ENCODE data around the gene PCDHA1.
"Not testable (repeated sequence)": the region's sequence is repeated elsewhere in the genome, so short reads cannot be mapped to it uniquely, and the experiment has no call there.

Gene PCDHA1

GRCh38 chr5:140796072-140796717 lies 10.3 kb downstream of the PCDHA1 start:
- H3K4me3 ChIP-seq (ENCODE audit: low read length); H3K27me3 ChIP-seq (ENCODE audit: insufficient read depth, low read length); H3K4me1 ChIP-seq (ENCODE audit: insufficient read depth, low read length); H2AFZ ChIP-seq (ENCODE audit: low read depth, low read length); H3K36me3 ChIP-seq (ENCODE audit: insufficient read depth, low read length): not testable (repeated sequence)
- peaks cover 28% of the 10 kb centered on the region for H3K9me3 ChIP-seq (ENCODE audit: low read length)

- Histone ChIP-seq H3K27me3 (ENCODE audit: insufficient read depth, low read length) (no peaks in the 10 kb centered on the region), H3K4me3 (ENCODE audit: low read length) (no peak overlapping the region), H2AFZ (ENCODE audit: low read depth, low read length) (no peak overlapping the region), H3K4me1 (ENCODE audit: insufficient read depth, low read length) (no peaks in the 10 kb centered on the region), H3K36me3 (ENCODE audit: insufficient read depth, low read length) (peaks cover 2% of the 10 kb centered on the region), H3K9me3 (ENCODE audit: low read length) (peaks cover 29% of the 10 kb centered on the region)
Measured at GRCh38 chr5:140796718-140797095, 10.8 kb downstream of the PCDHA1 start.

- Histone ChIP-seq H3K9me3 (ENCODE audit: low read length) (peaks cover 36% of the 10 kb centered on the region), H3K4me1 (ENCODE audit: insufficient read depth, low read length) (no peaks in the 10 kb centered on the region), H2AFZ (ENCODE audit: low read depth, low read length) (no peak within 1 kb of the TSS), H3K36me3 (ENCODE audit: insufficient read depth, low read length) (peaks cover 4% of the 10 kb centered on the region), H3K27me3 (ENCODE audit: insufficient read depth, low read length) (no peaks in the 10 kb centered on the region), H3K4me3 (ENCODE audit: low read length) (no peak within 1 kb of the TSS)
Measured at GRCh38 chr5:140800816-140801493, 15.0 kb downstream of the PCDHA1 start, which contains the start of gene PCDHA3. Gene PCDHA3 (plus strand): TSS chr5:140801057.

DNA sequence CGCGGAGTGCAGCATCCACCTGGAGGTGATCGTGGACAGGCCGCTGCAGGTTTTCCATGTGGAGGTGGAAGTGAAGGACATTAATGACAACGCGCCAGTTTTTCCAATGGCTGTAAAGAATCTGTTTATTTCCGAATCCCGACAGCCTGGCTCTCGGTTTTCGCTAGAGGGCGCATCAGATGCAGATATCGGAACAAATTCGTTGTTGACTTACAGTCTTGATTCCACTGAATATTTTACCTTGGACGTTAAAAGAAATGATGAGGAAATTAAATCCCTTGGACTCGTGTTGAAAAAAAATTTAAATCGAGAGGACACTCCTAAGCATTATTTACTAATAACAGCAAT lies 15.5 kb downstream of the PCDHA1 start:
- Histone ChIP-seq H3K4me3 (ENCODE audit: low read length) (no peak overlapping the region), H3K36me3 (ENCODE audit: insufficient read depth, low read length) (peaks cover 4% of the 10 kb centered on the region), H3K9me3 (ENCODE audit: low read length) (peaks cover 32% of the 10 kb centered on the region), H3K27me3 (ENCODE audit: insufficient read depth, low read length) (no peaks in the 10 kb centered on the region), H3K4me1 (ENCODE audit: insufficient read depth, low read length) (no peaks in the 10 kb centered on the region), H2AFZ (ENCODE audit: low read depth, low read length) (no peak overlapping the region)

- peaks cover 27% of the 10 kb centered on the region for H3K9me3 ChIP-seq (ENCODE audit: low read length)
- not testable (repeated sequence) for H2AFZ ChIP-seq (ENCODE audit: low read depth, low read length); H3K4me3 ChIP-seq (ENCODE audit: low read length); H3K36me3 ChIP-seq (ENCODE audit: insufficient read depth, low read length); H3K27me3 ChIP-seq (ENCODE audit: insufficient read depth, low read length); H3K4me1 ChIP-seq (ENCODE audit: insufficient read depth, low read length)
Measured at GRCh38 chr5:140802381-140802780, 16.4 kb downstream of the PCDHA1 start.

- H3K4me1 ChIP-seq (ENCODE audit: insufficient read depth, low read length), result no peaks in the 10 kb centered on the region
- no peak overlapping the region for H3K4me3 ChIP-seq (ENCODE audit: low read length)
- peaks cover 27% of the 10 kb centered on the region for H3K9me3 ChIP-seq (ENCODE audit: low read length)
- H3K27me3 ChIP-seq (ENCODE audit: insufficient read depth, low read length), result no peaks in the 10 kb centered on the region
- no peak overlapping the region for H2AFZ ChIP-seq (ENCODE audit: low read depth, low read length)
- peaks cover 4% of the 10 kb centered on the region for H3K36me3 ChIP-seq (ENCODE audit: insufficient read depth, low read length)
Measured at GRCh38 chr5:140802781-140803271, 16.9 kb downstream of the PCDHA1 start.

GRCh38 chr5:140806834-140807775 lies 21.2 kb downstream of the PCDHA1 start, which contains the start of gene PCDHA4:
Gene PCDHA4 (plus strand): TSS chr5:140807068.
- peaks cover 15% of the 10 kb centered on the region for H3K36me3 ChIP-seq (ENCODE audit: insufficient read depth, low read length)
- H3K4me3 ChIP-seq (ENCODE audit: low read length), result peak within 1 kb of the TSS; percentile 90

GRCh38 chr5:140808241-140808888 lies 22.4 kb downstream of the PCDHA1 start:
- Histone ChIP-seq H3K4me3 (ENCODE audit: low read length) (peak overlapping the region; percentile 90), H3K36me3 (ENCODE audit: insufficient read depth, low read length) (peaks cover 15% of the 10 kb centered on the region), H3K9me3 (ENCODE audit: low read length) (peaks cover 17% of the 10 kb centered on the region)
- H3K27me3 ChIP-seq (ENCODE audit: insufficient read depth, low read length); H2AFZ ChIP-seq (ENCODE audit: low read depth, low read length); H3K4me1 ChIP-seq (ENCODE audit: insufficient read depth, low read length): not testable (repeated sequence)

More at GRCh38 chr5:140806834-140807775, 21.2 kb downstream of the PCDHA1 start, which contains the start of gene PCDHA4:
- Histone ChIP-seq H3K4me1 (ENCODE audit: insufficient read depth, low read length) (peaks cover 2% of the 10 kb centered on the region), H3K27me3 (ENCODE audit: insufficient read depth, low read length) (no peaks in the 10 kb centered on the region), H2AFZ (ENCODE audit: low read depth, low read length) (peak within 1 kb of the TSS; percentile 88), H3K9me3 (ENCODE audit: low read length) (peaks cover 30% of the 10 kb centered on the region)

- Histone ChIP-seq H3K9me3 (ENCODE audit: low read length) (peaks cover 20% of the 10 kb centered on the region), H3K4me1 (ENCODE audit: insufficient read depth, low read length) (peaks cover 2% of the 10 kb centered on the region), H3K36me3 (ENCODE audit: insufficient read depth, low read length) (peaks cover 16% of the 10 kb centered on the region), H2AFZ (ENCODE audit: low read depth, low read length) (no peak overlapping the region), H3K4me3 (ENCODE audit: low read length) (no peak overlapping the region), H3K27me3 (ENCODE audit: insufficient read depth, low read length) (no peaks in the 10 kb centered on the region)
Measured at GRCh38 chr5:140808889-140809291, 22.9 kb downstream of the PCDHA1 start.

DNA sequence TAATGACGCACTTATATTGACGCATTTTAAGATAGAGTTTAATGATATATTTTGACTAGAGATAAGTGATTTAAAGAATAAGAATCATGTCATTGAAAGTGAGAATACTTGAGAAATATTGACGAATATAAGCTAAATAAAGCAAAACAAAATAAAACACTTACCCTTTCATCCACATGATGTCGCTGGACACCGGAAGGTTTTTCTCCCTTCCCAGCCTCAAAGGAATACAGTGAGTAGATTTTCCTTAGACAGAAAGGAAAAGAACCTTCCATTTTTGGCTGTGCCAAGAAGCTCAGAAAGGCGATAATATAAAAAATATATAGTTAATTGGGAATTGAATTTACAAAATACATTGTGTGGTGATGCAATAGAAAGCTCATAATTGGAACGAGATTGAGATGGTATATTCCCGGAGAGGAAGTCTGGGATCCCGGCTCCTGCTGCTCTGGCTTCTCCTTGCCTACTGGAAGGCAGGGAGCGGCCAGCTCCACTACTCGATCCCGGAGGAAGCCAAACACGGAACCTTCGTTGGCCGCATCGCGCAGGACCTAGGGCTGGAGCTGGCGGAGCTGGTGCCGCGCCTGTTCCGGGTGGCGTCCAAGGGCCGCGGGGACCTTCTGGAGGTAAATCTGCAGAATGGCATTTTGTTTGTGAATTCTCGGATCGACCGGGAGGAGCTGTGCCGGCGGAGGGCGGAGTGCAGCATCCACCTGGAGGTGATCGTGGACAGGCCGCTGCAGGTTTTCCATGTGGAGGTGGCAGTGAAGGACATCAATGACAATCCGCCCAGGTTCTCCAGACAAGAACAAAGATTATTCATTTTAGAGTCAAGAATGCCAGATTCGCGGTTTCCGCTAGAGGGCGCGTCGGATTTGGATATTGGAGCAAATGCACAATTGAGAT lies 35.7 kb downstream of the PCDHA1 start, which contains the start of gene PCDHA5:
TSS of gene PCDHA5 (plus strand) at position 239 of the 906 bp plus-strand sequence.
- Histone ChIP-seq H3K27me3 (ENCODE audit: insufficient read depth, low read length) (no peaks in the 10 kb centered on the region), H3K4me1 (ENCODE audit: insufficient read depth, low read length) (no peaks in the 10 kb centered on the region), H3K36me3 (ENCODE audit: insufficient read depth, low read length) (peaks cover 34% of the 10 kb centered on the region), H3K9me3 (ENCODE audit: low read length) (peaks cover 34% of the 10 kb centered on the region), H3K4me3 (ENCODE audit: low read length) (no peak within 1 kb of the TSS), H2AFZ (ENCODE audit: low read depth, low read length) (no peak within 1 kb of the TSS)

DNA sequence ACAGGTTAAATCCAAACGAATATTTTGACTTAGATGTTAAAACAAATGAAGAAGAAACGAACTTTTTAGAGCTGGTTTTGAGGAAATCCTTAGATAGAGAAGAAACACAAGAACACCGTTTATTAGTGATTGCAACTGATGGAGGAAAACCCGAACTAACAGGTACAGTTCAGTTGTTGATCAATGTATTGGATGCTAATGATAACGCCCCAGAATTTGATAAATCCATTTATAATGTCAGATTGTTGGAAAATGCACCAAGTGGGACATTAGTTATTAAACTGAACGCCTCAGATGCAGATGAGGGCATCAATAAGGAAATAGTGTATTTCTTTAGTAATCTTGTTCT lies 36.3 kb downstream of the PCDHA1 start:
- H3K27me3 ChIP-seq (ENCODE audit: insufficient read depth, low read length), result no peaks in the 10 kb centered on the region
- peaks cover 29% of the 10 kb centered on the region for H3K36me3 ChIP-seq (ENCODE audit: insufficient read depth, low read length)
- H3K4me1 ChIP-seq (ENCODE audit: insufficient read depth, low read length), result no peaks in the 10 kb centered on the region
- no peak overlapping the region for H2AFZ ChIP-seq (ENCODE audit: low read depth, low read length)
- H3K4me3 ChIP-seq (ENCODE audit: low read length), result no peak overlapping the region
- H3K9me3 ChIP-seq (ENCODE audit: low read length), result peaks cover 28% of the 10 kb centered on the region

DNA sequence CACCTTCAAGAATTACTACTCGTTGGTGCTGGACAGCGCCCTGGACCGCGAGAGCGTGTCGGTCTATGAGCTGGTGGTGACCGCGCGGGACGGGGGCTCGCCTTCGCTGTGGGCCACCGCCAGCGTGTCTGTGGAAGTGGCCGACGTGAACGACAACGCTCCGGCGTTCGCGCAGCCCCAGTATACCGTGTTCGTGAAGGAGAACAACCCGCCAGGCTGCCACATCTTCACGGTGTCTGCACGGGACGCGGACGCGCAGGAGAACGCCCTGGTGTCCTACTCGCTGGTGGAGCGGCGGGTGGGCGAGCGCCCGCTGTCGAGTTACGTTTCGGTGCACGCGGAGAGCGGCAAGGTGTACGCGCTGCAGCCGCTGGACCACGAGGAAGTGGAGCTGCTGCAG lies 37.0 kb downstream of the PCDHA1 start:
- H3K4me1 ChIP-seq (ENCODE audit: insufficient read depth, low read length); H3K4me3 ChIP-seq (ENCODE audit: low read length); H3K27me3 ChIP-seq (ENCODE audit: insufficient read depth, low read length); H2AFZ ChIP-seq (ENCODE audit: low read depth, low read length): not testable (repeated sequence)
- peaks cover 26% of the 10 kb centered on the region for H3K36me3 ChIP-seq (ENCODE audit: insufficient read depth, low read length)
- H3K9me3 ChIP-seq (ENCODE audit: low read length), result peaks cover 28% of the 10 kb centered on the region

All from neuron (in vitro differentiated cells).